Naive thymus-derived CD8-positive, alpha-beta T cell (primary cell): Measurements from ENCODE around the gene SSUH2. TPM values are rescaled to one million over a fixed set of nuclear protein-coding genes. Genes with fewer than 3 reads are reported as not detected.
A peak's percentile ranks its signal among the peaks of the same experiment; 100 is the strongest.
"Not testable (repeated sequence)": the region's sequence is repeated elsewhere in the genome, so short reads cannot be mapped to it uniquely, and the experiment has no call there.

ENCODE experiments used
- ATAC-seq, 2 donors: fragments of 150-1000 bp; cut with Tn5 transposase in 1 of 2; sonication (Bioruptor Pico), chemical (Tn5 transposase) in 1 of 2; 1 replicate in 1 of 2; 2 replicates in 1 of 2; pipeline ENCODE4 v1.10.0; 2021; ENCODE audit warnings: mild to moderate bottlenecking in 2 of 2, moderate library complexity in 2 of 2
- POLR2A ChIA-PET: fragments of 350-600 bp; sonication (Branson Sonifier 250); formaldehyde crosslinking; loops from one replicate; lab custom pipeline; 2021; ENCODE audit warnings: antibody characterized with exemption; lab: Charles Lee
- DNase-seq, 10 donors: peaks; one replicate each; pipeline versions ENCODE4 v3.0.0 to v3.0.0-alpha.2; 2020 to 2022
- H3K27ac Mint-ChIP-seq, 10 donors: one replicate each; pipeline ENCODE4 v1.8.0; 2020 to 2022; ENCODE audit warnings: mild to moderate bottlenecking in 10 of 10, mixed read lengths in 10 of 10, moderate library complexity in 4 of 10, inconsistent platforms in 1 of 10
- H3K27me3 Mint-ChIP-seq, 5 donors: one replicate each; pipeline ENCODE4 v1.8.0; 2021 to 2022; ENCODE audit warnings: mixed read lengths in 5 of 5
- H3K36me3 Mint-ChIP-seq, 3 donors: one replicate each; pipeline ENCODE4 v1.8.0; 2020 to 2022; ENCODE audit warnings: mixed read lengths in 3 of 3, mild to moderate bottlenecking in 2 of 3, inconsistent platforms in 1 of 3
- H3K4me1 Mint-ChIP-seq, 4 donors: one replicate each; pipeline ENCODE4 v1.8.0; 2021 to 2022; ENCODE audit warnings: mixed read lengths in 4 of 4
- H3K4me3 Mint-ChIP-seq, 10 donors: one replicate each; pipeline ENCODE4 v1.8.0; 2020 to 2022; ENCODE audit warnings: mild to moderate bottlenecking in 10 of 10, mixed read lengths in 10 of 10, moderate library complexity in 6 of 10, inconsistent platforms in 1 of 10
- H3K9me3 Mint-ChIP-seq, 9 donors: one replicate each; pipeline ENCODE4 v1.8.0; 2020 to 2022; ENCODE audit warnings: mixed read lengths in 9 of 9, mild to moderate bottlenecking in 3 of 9, inconsistent platforms in 1 of 9, moderate library complexity in 1 of 9
- polyA plus RNA-seq, 3 donors: library from polyadenylated mRNA; unstranded; fragments of 300-500 nt; fragmentation: Illumina TruSeq; gene quantifications; one replicate each; pipeline ENCODE4 v1.2.3, GENCODE V29; 2021
- total RNA-seq, 8 experiments: library from RNA in 2 of 8; stranded (reverse) in 2 of 8; gene quantifications; one replicate each; pipeline ENCODE4 v1.2.3 and lab custom pipeline; 2021 to 2026

Gene SSUH2
- total and polyA plus RNA-seq, 5 experiments from 2014 or later: not detected

GRCh38 chr3:8655387-8655835 lies 10.8 kb upstream of the SSUH2 start:
- ATAC-seq (no peak), DNase-seq (no peak)
- Mint-ChIP-seq H3K4me1 (peaks cover 0 to 18% (median under 1%) of the 10 kb centered on the region in 4 donors), H3K9me3 (peaks cover 0 to 8% (median 3%) of the 10 kb centered on the region in 9 donors), H3K27ac (no peak overlapping the region), H3K36me3 (no peaks in the 10 kb centered on the region), H3K4me3 (no peak overlapping the region), H3K27me3 (peaks cover 3 to 43% (median 26%) of the 10 kb centered on the region in 5 donors)
- POLR2A ChIA-PET: no interaction called here

- H3K27ac Mint-ChIP-seq, DNase-seq, POLR2A ChIA-PET, ATAC-seq, H3K9me3 Mint-ChIP-seq, H3K4me3 Mint-ChIP-seq, H3K36me3 Mint-ChIP-seq: not testable (repeated sequence)
- peaks cover 3 to 47% (median 28%) of the 10 kb centered on the region in 5 donors for H3K27me3 Mint-ChIP-seq
- H3K4me1 Mint-ChIP-seq: peaks cover 0 to 18% (median under 1%) of the 10 kb centered on the region in 4 donors
Observed at GRCh38 chr3:8654572-8655329, 10.2 kb upstream of the SSUH2 start.

GRCh38 chr3:8653800-8654408 lies 9.3 kb upstream of the SSUH2 start:
- POLR2A ChIA-PET: no interaction called here
- peaks cover 3 to 47% (median 24%) of the 10 kb centered on the region in 5 donors for H3K27me3 Mint-ChIP-seq
- DNase-seq: no peak
- no peaks in the 10 kb centered on the region for H3K36me3 Mint-ChIP-seq
- H3K4me1 Mint-ChIP-seq: peaks cover 0 to 13% (median under 1%) of the 10 kb centered on the region in 4 donors
- no peak for ATAC-seq
- H3K27ac Mint-ChIP-seq: no peak overlapping the region
- peaks cover 0 to 8% (median 3%) of the 10 kb centered on the region in 9 donors for H3K9me3 Mint-ChIP-seq
- H3K4me3 Mint-ChIP-seq: no peak overlapping the region

DNA sequence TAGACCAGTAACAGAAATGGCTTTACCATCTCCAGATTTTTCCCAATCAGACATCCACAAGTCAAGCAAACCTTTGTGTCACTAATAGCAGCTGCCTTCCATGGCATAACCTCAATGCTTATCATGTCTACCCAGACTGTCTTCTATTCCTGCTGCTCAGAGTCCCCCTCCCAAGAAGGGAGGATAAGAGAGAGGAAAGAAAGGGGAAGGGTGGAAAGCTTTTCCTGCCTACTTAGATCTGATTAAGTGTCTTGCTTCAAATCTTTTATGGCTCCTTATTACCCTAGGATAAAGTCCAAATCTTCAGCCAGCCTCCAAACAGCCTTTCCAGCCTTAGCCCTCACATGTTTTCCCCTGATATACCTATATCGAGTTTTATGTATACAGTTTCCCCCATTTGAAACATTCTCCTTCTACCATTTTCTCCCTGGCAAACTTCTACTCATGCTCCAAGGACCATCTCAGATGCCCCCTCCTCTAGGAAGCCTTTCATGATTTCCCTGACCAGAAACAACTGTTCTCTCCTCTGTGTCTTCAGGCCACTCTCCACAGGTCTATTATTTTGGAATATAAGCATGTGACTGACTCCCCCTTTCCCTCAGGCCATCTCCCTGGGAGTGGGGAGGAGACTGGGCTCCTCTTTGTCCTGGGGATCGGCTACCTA lies 7.9 kb upstream of the SSUH2 start:
- DNase-seq (no peak), ATAC-seq (no peak)
- H3K27ac Mint-ChIP-seq: peak overlapping the region in 1 of 10 donors; percentile 25
- POLR2A ChIA-PET: no interaction called here
- no peaks in the 10 kb centered on the region for H3K36me3 Mint-ChIP-seq
- H3K4me3 Mint-ChIP-seq: no peak overlapping the region
- H3K9me3 Mint-ChIP-seq: peaks cover 0 to 8% (median 3%) of the 10 kb centered on the region in 9 donors
- H3K4me1 Mint-ChIP-seq: peaks cover 0 to 3% (median under 1%) of the 10 kb centered on the region in 4 donors
- H3K27me3 Mint-ChIP-seq: peaks cover 3 to 45% (median 22%) of the 10 kb centered on the region in 5 donors

DNA sequence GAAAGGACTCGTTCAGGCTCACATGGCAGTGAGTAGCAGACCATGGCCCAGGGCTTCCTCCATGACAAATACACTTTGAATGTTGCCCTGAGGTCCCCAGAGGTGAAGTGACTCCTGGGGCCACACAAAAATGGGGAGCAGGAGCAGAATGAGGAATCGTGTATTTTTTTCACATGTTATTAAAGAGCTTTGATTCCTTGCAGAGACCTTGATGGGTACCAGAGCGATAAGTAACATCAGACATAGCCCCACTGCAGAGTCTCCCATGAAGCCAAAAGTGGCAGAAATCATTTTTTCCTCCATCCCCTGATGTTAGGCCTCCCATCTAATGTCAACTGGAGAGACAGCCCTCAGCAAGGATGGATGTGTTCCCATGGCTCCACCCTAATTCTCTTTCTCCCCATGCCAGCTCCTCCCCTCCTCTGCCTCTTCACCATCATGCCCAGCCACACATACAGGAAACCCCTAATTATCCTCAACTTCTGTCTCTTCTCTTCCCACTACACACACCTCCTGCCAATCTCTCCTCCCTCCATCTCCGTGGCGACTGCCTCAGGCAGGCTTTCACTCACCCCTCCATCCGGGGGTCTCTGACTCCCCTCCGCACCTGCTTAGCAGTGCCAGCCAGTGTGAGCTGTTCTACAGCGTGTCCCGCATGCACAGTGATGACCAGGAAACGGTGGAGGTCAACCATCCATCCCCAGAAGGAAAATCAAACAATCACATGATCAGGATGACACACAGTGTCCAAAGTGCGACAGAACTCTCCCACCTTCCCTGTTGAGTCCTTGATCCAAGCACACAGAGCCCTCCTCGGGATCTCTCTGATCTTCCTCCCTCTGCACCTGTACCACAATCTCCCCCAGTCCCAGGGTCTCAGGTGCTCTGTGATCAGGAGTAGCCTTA lies 7.1 kb upstream of the SSUH2 start:
- Mint-ChIP-seq H3K36me3 (no peaks in the 10 kb centered on the region), H3K9me3 (peaks cover 0 to 8% (median 3%) of the 10 kb centered on the region in 9 donors)

GRCh38 chr3:8650583-8651416 lies 6.2 kb upstream of the SSUH2 start:
- H3K4me3 Mint-ChIP-seq: no peak overlapping the region
- H3K36me3 Mint-ChIP-seq: no peaks in the 10 kb centered on the region
- no peak for DNase-seq
- H3K9me3 Mint-ChIP-seq: peaks cover 0 to 8% (median 3%) of the 10 kb centered on the region in 9 donors
- POLR2A ChIA-PET: no interaction called here
- no peak overlapping the region for H3K27ac Mint-ChIP-seq
- H3K27me3 Mint-ChIP-seq: peaks cover 3 to 37% (median 15%) of the 10 kb centered on the region in 5 donors
- peaks cover 0 to 2% (median 0%) of the 10 kb centered on the region in 4 donors for H3K4me1 Mint-ChIP-seq
- no peak for ATAC-seq

More for the DNA sequence above, 7.1 kb upstream of the SSUH2 start:
- Mint-ChIP-seq H3K4me3 (no peak overlapping the region), H3K4me1 (peaks cover 0 to 2% (median 0%) of the 10 kb centered on the region in 4 donors), H3K27me3 (peaks cover 3 to 38% (median 15%) of the 10 kb centered on the region in 5 donors), H3K27ac (peak overlapping the region in 1 of 10 donors; percentile 21)
- POLR2A ChIA-PET: no interaction called here
- DNase-seq: no peak
- ATAC-seq: no peak

DNA sequence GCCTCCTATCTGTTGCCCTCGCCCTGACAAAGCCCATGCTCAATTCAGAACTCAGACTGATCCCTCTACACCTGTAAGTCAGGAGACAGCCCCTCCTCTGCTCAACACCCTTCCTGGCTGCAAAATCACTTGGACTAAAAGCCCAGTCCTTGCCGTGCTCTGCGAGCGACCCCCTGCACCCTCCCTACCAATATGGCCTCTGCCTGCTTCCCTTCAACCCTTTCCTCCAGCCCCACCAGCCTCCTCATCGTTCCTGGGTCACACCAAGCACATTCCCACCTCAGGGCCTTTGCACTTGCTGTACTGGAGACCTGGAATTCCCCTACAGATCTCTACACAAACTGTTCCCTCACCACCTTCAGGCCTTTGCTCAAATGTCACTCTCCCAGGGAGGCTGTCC lies 5.2 kb upstream of the SSUH2 start:
- ATAC-seq (no peak), DNase-seq (no peak)
- H3K36me3 Mint-ChIP-seq: no peaks in the 10 kb centered on the region
- H3K27me3 Mint-ChIP-seq: peaks cover 3 to 37% (median 13%) of the 10 kb centered on the region in 5 donors
- H3K4me1 Mint-ChIP-seq: peaks cover 0 to 2% (median 0%) of the 10 kb centered on the region in 4 donors
- peaks cover 0 to 8% (median 3%) of the 10 kb centered on the region in 9 donors for H3K9me3 Mint-ChIP-seq
- H3K4me3 Mint-ChIP-seq: no peak overlapping the region
- H3K27ac Mint-ChIP-seq: no peak overlapping the region
- POLR2A ChIA-PET: no interaction called here

DNA sequence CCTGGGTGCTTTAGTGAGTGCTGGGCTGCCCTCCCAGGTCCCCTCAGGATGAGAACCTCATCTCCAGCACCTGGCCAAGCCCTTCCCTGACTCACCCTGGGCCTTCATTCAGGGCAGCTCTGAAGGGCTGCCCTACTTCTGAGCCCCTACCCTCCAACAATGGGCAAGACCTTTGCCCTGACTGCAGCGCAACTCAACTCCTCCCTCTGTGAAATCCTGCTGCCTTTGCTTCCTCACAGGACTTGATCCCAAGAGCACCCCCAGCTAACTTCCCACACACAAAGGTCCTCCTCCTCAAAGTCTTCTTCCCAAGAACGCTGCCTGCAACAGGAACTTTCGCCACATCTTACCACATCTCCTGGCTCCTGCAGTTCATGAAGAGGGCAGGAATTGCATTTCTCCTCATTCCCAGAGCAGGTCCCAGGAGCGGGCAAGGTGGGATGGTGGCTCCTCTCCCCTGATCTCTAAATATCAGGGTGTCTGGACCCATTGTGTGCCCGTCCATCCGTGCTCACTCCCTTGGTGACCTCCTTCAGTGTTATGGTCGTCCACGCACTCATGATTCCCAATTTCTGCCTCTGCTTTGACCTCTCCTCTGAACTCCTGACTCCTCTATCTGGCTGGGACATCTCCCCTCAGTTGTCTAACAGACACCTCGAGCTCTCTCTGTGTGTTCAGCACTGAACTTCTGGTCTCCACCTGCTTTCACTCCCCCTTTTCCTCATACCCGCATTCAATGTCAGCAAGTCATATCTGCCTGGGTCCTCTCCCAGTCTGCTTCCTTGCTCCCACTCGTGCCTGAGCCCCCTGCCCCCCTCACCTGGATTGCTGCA lies 4.5 kb upstream of the SSUH2 start:
- peaks cover 0 to 2% (median 0%) of the 10 kb centered on the region in 4 donors for H3K4me1 Mint-ChIP-seq
- no peak for DNase-seq
- H3K4me3 Mint-ChIP-seq: no peak overlapping the region
- peaks cover 3 to 43% (median 11%) of the 10 kb centered on the region in 5 donors for H3K27me3 Mint-ChIP-seq
- peaks cover 0 to 4% (median under 1%) of the 10 kb centered on the region in 9 donors for H3K9me3 Mint-ChIP-seq
- POLR2A ChIA-PET: no interaction called here
- H3K36me3 Mint-ChIP-seq: no peaks in the 10 kb centered on the region
- ATAC-seq: no peak
- peak overlapping the region in 1 of 10 donors; percentile 53 for H3K27ac Mint-ChIP-seq

DNA sequence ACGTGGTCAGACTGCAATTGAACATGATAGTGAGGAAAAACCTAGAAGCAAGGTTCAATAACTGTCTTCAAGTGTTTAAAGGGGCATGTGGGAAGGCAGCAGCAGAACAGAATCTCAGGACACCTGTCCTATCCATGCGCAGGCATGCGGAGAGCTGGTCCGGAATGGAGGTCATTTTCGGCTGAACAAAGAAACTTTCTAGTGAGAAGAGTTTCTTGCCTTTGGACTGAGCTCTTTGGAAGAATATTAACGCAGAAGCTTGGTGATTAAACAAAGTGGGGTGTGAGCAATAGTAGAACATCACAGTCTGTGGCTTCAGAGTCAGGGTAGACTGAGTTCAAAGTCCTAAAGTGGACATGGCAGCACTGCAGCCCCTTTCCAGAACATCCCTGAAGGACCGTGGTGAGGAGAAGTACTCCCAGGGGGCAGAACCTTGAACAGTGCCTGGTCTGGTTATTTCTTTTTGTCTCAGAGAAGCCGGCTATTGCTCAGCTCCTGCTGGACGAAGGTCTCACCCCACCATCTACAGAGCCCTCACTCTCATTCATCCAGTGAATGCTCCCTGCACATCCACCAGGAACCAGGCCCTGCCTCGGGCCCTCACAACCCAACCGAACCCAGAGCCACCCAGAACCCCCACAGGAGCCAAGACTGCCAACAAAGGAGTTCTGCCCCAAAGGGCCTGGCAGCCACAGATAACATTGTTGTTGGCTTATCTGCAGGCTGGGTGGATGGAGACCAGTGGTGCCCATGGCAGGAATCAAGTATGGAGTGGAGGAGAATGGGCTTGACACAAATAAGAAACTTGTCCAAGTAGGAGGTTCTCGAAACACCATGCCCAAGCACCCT lies 2.8 kb upstream of the SSUH2 start:
- no peak overlapping the region for H3K4me3 Mint-ChIP-seq
- H3K36me3 Mint-ChIP-seq: no peaks in the 10 kb centered on the region
- H3K27me3 Mint-ChIP-seq: peaks cover 1 to 40% (median 11%) of the 10 kb centered on the region in 5 donors
- peaks cover 0 to 2% (median 0%) of the 10 kb centered on the region in 4 donors for H3K4me1 Mint-ChIP-seq
- no peak overlapping the region for H3K27ac Mint-ChIP-seq
- DNase-seq (no peak), ATAC-seq (no peak)
- POLR2A ChIA-PET: no interaction called here
- H3K9me3 Mint-ChIP-seq: no peaks in the 10 kb centered on the region

DNA sequence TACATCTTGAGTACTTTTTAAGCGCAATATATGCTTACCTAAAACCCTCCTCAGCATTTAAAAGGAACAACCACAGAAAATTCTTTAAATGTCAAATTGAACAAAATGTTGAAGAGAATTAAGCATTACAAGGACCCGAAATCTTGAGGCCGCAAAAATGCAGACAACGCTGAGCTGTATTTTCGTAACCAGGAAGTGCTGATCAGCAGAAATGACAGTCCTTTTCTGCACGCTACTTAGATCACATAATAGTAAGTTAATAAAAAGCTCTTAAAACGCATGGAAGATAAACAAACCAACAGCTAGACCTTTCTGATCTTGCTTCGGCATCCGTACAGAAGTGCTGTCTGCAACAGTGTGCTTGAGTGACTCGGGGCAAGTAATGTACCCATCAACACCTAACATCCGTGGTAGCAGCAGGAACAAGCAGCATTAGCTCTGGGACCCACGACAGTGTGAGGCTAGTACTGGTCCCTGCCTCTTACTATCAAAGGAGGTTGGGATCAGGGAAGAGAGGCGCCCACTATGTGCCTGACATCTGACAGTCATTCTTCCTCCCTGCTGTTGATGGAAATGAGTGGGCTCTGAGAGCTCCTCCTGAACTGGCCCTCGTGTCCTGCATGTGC lies 1.8 kb upstream of the SSUH2 start:
- no peak overlapping the region for H3K4me3 Mint-ChIP-seq
- POLR2A ChIA-PET: no interaction called here
- no peaks in the 10 kb centered on the region for H3K9me3 Mint-ChIP-seq
- H3K4me1 Mint-ChIP-seq: no peaks in the 10 kb centered on the region
- H3K27me3 Mint-ChIP-seq: peaks cover 0 to 31% (median 5%) of the 10 kb centered on the region in 5 donors
- DNase-seq (no peak), ATAC-seq (no peak)
- H3K27ac Mint-ChIP-seq: no peak overlapping the region
- H3K36me3 Mint-ChIP-seq: no peaks in the 10 kb centered on the region
